K562 (cell line): ENCODE results near the gene MMAB.

Source experiments
- CEBPB ChIP-seq: fragments of 450-650 bp; IDR thresholded peaks from 2 replicates; pipeline ENCODE4 v1.6.1; 2016; ENCODE audit warnings: missing genetic modification characterization, missing compliant biosample characterization
- EHMT2 ChIP-seq: fragments of 450-650 bp; IDR thresholded peaks from 2 replicates; pipeline ENCODE4 v1.6.1; 2018; ENCODE audit warnings: antibody characterized with exemption
- NFE2L1 ChIP-seq: fragments of 450-650 bp; IDR thresholded peaks from 2 replicates; pipeline ENCODE4 v1.6.1; 2016; ENCODE audit warnings: missing genetic modification characterization, low read depth, mild to moderate bottlenecking, missing compliant biosample characterization, moderate library complexity, borderline replicate concordance
- TCF7L2 ChIP-seq: fragments of 150-350 bp; IDR thresholded peaks from 2 replicates; pipeline ENCODE4 v1.6.1; 2016; ENCODE audit warnings: low read depth, mild to moderate bottlenecking, low read length, moderate library complexity
- ZNF23 ChIP-seq: fragments of 250-450 bp; sonication (Bioruptor Pico); IDR thresholded peaks from 2 replicates; pipeline ENCODE4 v1.4.0; 2020; ENCODE audit warnings: mild to moderate bottlenecking

DNA sequence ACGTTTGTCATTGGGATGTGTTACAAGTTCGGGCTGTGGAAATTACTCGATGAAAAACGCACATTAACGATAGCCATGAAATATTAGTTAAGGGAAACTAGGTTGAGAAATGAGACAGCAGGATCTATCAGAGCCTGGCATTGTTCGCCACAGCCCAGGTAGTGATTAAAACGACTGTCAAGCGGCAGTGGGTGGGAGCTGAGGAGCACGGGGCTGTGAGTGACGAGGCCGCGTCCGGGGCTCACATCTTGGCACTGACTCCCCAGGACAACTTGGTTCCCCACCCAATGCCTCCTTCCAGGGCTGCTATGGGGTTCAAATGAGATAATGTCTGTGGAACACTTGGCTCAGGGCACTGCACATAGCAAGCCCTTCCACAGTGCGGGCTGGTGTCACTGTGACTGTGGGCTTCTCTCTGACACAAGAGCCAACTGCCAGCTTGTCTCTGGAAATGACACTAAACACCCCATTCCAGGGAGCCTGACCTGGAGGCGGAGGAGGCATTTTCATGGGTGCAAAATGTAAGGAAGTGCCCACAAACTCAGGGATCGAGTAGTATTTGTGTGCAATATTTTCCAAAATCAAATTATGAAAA, 19.3 kb downstream of the MMAB start:
- TF ChIP-seq NFE2L1 (tag): no peak
- no peak for TF ChIP-seq ZNF23
- TF ChIP-seq EHMT2: no peak
- no peak for TF ChIP-seq CEBPB
- no peak for TF ChIP-seq TCF7L2
